ENCODE results near the gene TP53RK.

- TF ChIP-seq CTCF (IDR thresholded peaks at IDR 0.05): no peak
- TF ChIP-seq POLR2A (IDR thresholded peaks at IDR 0.05): no peak
Observed at GRCh38 chr20:46701057-46701456, 11.8 kb upstream of the TP53RK start.
